IMR-90 (cell line): ENCODE measurements around the gene MEX3A. TPM values are rescaled to one million over a fixed set of nuclear protein-coding genes. Genes with fewer than 3 reads are reported as not detected.
A peak's percentile ranks its signal among the peaks of the same experiment; 100 is the strongest.
"Not testable (repeated sequence)": the region's sequence is repeated elsewhere in the genome, so short reads cannot be mapped to it uniquely, and the experiment has no call there.

Experiments
- ATAC-seq: fragments of 200-7000 bp; cut with Tn5 transposase; 2 replicates; pipeline ENCODE4 v1.9.1; 2020; ENCODE audit warnings: low read depth, mild to moderate bottlenecking, moderate library complexity
- BruUV-seq: library from RNA; stranded (reverse); fragments of 400-500 nt; replicated peaks from 2 replicates; lab custom pipeline; 2021; lab: Mats Ljungman, UMichigan
- CTCF ChIA-PET: fragments of 300-600 bp; formaldehyde crosslinking; extraction: SDS; loops from one replicate; lab custom pipeline; 2021; ENCODE audit warnings: antibody characterized with exemption; lab: Yijun Ruan, JAX
- POLR2A ChIA-PET: fragments of 300-600 bp; sonication (Branson Sonifier 250); formaldehyde crosslinking; loops from one replicate; lab custom pipeline; 2022; ENCODE audit warnings: antibody characterized with exemption; ENCODE audit not compliant: unreplicated experiment; lab: Charles Lee
- DNase-seq: peaks from one replicate; pipeline ENCODE4 v3.0.0; 2013
- H2AFZ ChIP-seq: replicated peaks from 2 replicates; pipeline ENCODE3; 2013; ENCODE audit warnings: low read length, mild to moderate bottlenecking; ENCODE audit not compliant: poor library complexity
- H2AK5ac ChIP-seq: 2 replicates; pipeline ENCODE4 v1.6.1; 2013; ENCODE audit warnings: low read depth, low read length, inconsistent platforms
- H2AK9ac ChIP-seq: replicated peaks from 2 replicates; pipeline ENCODE3; 2013; ENCODE audit warnings: mild to moderate bottlenecking, low read depth, low read length, moderate library complexity; ENCODE audit not compliant: poor library complexity
- H2BK120ac ChIP-seq: 2 replicates; pipeline ENCODE4 v1.6.1; 2013; ENCODE audit warnings: low read depth, low read length, inconsistent platforms
- H2BK15ac ChIP-seq: 3 replicates; pipeline ENCODE4 v1.6.1; 2013; ENCODE audit warnings: low read depth, low read length, inconsistent platforms
- H2BK20ac ChIP-seq: 2 replicates; pipeline ENCODE4 v1.6.1; 2013; ENCODE audit warnings: low read depth, mild to moderate bottlenecking, inconsistent platforms, low read length, moderate library complexity
- H2BK5ac ChIP-seq: 2 replicates; pipeline ENCODE4 v1.6.1; 2013; ENCODE audit warnings: mild to moderate bottlenecking, low read depth, low read length, inconsistent platforms; ENCODE audit not compliant: poor library complexity, severe bottlenecking
- H3K14ac ChIP-seq: replicated peaks from 2 replicates; pipeline ENCODE4 v1.6.1; 2013; ENCODE audit warnings: low read depth, low read length, inconsistent platforms
- H3K18ac ChIP-seq: 2 replicates; pipeline ENCODE4 v1.6.1; 2013; ENCODE audit warnings: low read depth, low read length, control low read depth
- H3K23ac ChIP-seq: 2 replicates; pipeline ENCODE4 v1.6.1; 2013; ENCODE audit warnings: low read depth, low read length, inconsistent platforms
- H3K27ac ChIP-seq: 2 replicates; pipeline ENCODE4 v1.5.1; 2013; ENCODE audit warnings: mild to moderate bottlenecking, control low read depth, low read length; ENCODE audit not compliant: insufficient read depth
- H3K27me3 ChIP-seq: 2 replicates; pipeline ENCODE4 v1.6.1; 2013; ENCODE audit warnings: low read length; ENCODE audit not compliant: control insufficient read depth, insufficient read depth
- H3K36me3 ChIP-seq: 2 replicates; pipeline ENCODE4 v1.6.1; 2013; ENCODE audit warnings: low read length, mixed read lengths; ENCODE audit not compliant: control insufficient read depth, insufficient read depth
- H3K4ac ChIP-seq: 2 replicates; pipeline ENCODE4 v1.6.1; 2013; ENCODE audit warnings: low read depth, low read length, inconsistent platforms
- H3K4me1 ChIP-seq: 2 replicates; pipeline ENCODE4 v1.6.1; 2013; ENCODE audit warnings: low read length, mixed read lengths; ENCODE audit not compliant: control insufficient read depth, insufficient read depth
- H3K4me2 ChIP-seq: 2 replicates; pipeline ENCODE4 v1.6.1; 2013; ENCODE audit warnings: low read depth, mild to moderate bottlenecking, control low read depth, low read length, moderate library complexity
- H3K4me3 ChIP-seq: 2 replicates; pipeline ENCODE4 v1.5.1; 2013; ENCODE audit warnings: low read depth, mild to moderate bottlenecking, control low read depth, low read length, moderate library complexity; ENCODE audit not compliant: insufficient read depth
- H3K56ac ChIP-seq: 2 replicates; pipeline ENCODE4 v1.6.1; 2013; ENCODE audit warnings: low read length, inconsistent platforms; ENCODE audit not compliant: insufficient read depth; ENCODE audit errors: extremely low read depth
- H3K79me1 ChIP-seq, 2 experiments: 2 replicates each; pipeline ENCODE4 v1.6.1; 2013; ENCODE audit warnings: low read length in 2 of 2, inconsistent platforms in 1 of 2, low read depth in 1 of 2
- H3K9ac ChIP-seq: 2 replicates; pipeline ENCODE4 v1.6.1; 2013; ENCODE audit warnings: low read depth, low read length, control low read depth
- H3K9me1 ChIP-seq: 2 replicates; pipeline ENCODE4 v1.6.1; 2013; ENCODE audit warnings: low read length, inconsistent platforms; ENCODE audit not compliant: insufficient read depth
- H3K9me3 ChIP-seq: 2 replicates; pipeline ENCODE4 v1.6.1; 2013; ENCODE audit warnings: low read length; ENCODE audit not compliant: control insufficient read depth, insufficient read depth
- H4K20me1 ChIP-seq: 2 replicates; pipeline ENCODE4 v1.6.1; 2013; ENCODE audit warnings: low read length, inconsistent platforms; ENCODE audit not compliant: insufficient read depth
- H4K5ac ChIP-seq: 2 replicates; pipeline ENCODE4 v1.6.1; 2013; ENCODE audit warnings: mild to moderate bottlenecking, low read depth, low read length, control low read depth
- H4K8ac ChIP-seq, 2 experiments: 2 replicates each; pipeline ENCODE4 v1.6.1; 2013; ENCODE audit warnings: low read depth in 2 of 2, low read length in 2 of 2, control low read depth in 1 of 2, inconsistent platforms in 1 of 2
- H4K91ac ChIP-seq: 2 replicates; pipeline ENCODE4 v1.6.1; 2013; ENCODE audit warnings: low read depth, low read length, inconsistent platforms; ENCODE audit not compliant: insufficient read depth
- MAZ ChIP-seq: IDR thresholded peaks from 2 replicates; pipeline ENCODE4 v1.6.1; 2012; ENCODE audit warnings: low read depth, mild to moderate bottlenecking, low read length, improper control_type of control experiment, moderate library complexity, borderline replicate concordance
- WGBS, 2 experiments: methylation state at CpG; one replicate each; pipeline versions ENCODE4 v1.1.5 to v1.1.7; 2013; ENCODE audit warnings: missing lambda C conversion rate in 2 of 2; ENCODE audit not compliant: insufficient read length in 1 of 2; ENCODE audit errors: extremely low coverage in 2 of 2; 5-methylcytosine and 5-hydroxymethylcytosine counted together
- dilution Hi-C: fragments of 300-500 bp; cut with HindIII; formaldehyde crosslinking; loops from one replicate; pipeline ENCODE4 v1.14.3; 2018; ENCODE audit warnings: low sequenced_read_pairs; ENCODE audit not compliant: unreplicated experiment
- in situ Hi-C: fragments of 300-500 bp; cut with MboI; formaldehyde crosslinking; loops from 3 replicates; pipeline ENCODE4 v1.14.3; 2019; ENCODE audit warnings: low sequenced_read_pairs, inconsistent platforms, mixed read lengths
- intact Hi-C: fragments of 100-400 bp; cut with micrococcal nuclease; formaldehyde crosslinking; loops from 2 replicates; pipeline ENCODE4 v1.10.0; 2022
- polyA plus RNA-seq, 3 experiments: library from polyadenylated mRNA; depleted of rRNA; stranded (reverse); fragments of >200 nt; gene quantifications; 2 replicates each; pipeline ENCODE4 v1.2.3, GENCODE V29; 2012; ENCODE audit warnings: low replicate concordance in 1 of 3
- total RNA-seq: library from RNA; depleted of rRNA; stranded (reverse); fragments of >200 nt; gene quantifications from 2 replicates; pipeline ENCODE4 v1.2.3, GENCODE V29; 2012

Gene MEX3A
- total and polyA plus RNA-seq, 2 of the 4 experiments (the other 2 are of a cell fraction) = 2.3 to 9.0 TPM

- TF ChIP-seq MAZ = peak; percentile 85; the same call in 1 of the 2 replicates
Observed at GRCh38 chr1:156126043-156126629, 43.9 kb upstream of the MEX3A start (continued).

GRCh38 chr1:156125544-156125943 lies 43.3 kb upstream of the MEX3A start:
- H3K36me3 ChIP-seq, H4K91ac ChIP-seq, ATAC-seq, dilution Hi-C loops, intact Hi-C loops, H3K9ac ChIP-seq, H2AK9ac ChIP-seq, H3K4me2 ChIP-seq, DNase-seq, BruUV-seq, H2BK20ac ChIP-seq, POLR2A ChIA-PET, H3K18ac ChIP-seq, H3K9me3 ChIP-seq, H2AFZ ChIP-seq, H2BK15ac ChIP-seq, H4K5ac ChIP-seq, H3K4me3 ChIP-seq, H3K14ac ChIP-seq, H3K23ac ChIP-seq, H3K56ac ChIP-seq, H3K27me3 ChIP-seq, H4K8ac ChIP-seq, H2BK120ac ChIP-seq, in situ Hi-C loops: not testable (repeated sequence)
- Histone ChIP-seq H3K4me1 (peaks cover 68% of the 10 kb centered on the region), H2BK5ac (peak overlapping the region; percentile 99), H3K4ac (peak overlapping the region; percentile 98; the same call in 1 of the 2 replicates), H4K20me1 (peaks cover 64% of the 10 kb centered on the region), H3K9me1 (peaks cover 11% of the 10 kb centered on the region), H3K79me1 (peaks cover 0 to 51% of the 10 kb centered on the region in 2 experiments; a peak in 2 of 4 replicates), H3K27ac (peak overlapping the region; percentile 18; the same call in 1 of the 2 replicates), H2AK5ac (peak overlapping the region; percentile 81)
- CTCF ChIA-PET = interaction anchor here (0.6 kb wide), 1 partner anchor 9 kb away, joined by 3 read pairs; no protein-coding TSS in a partner anchor
- 100% methylated on average over 1 of the region's 10 CpGs; no CpG with 5 or more reads in 1 of the 2 experiments for WGBS, 2 experiments
